HepG2 (cell line): ENCODE data around the gene RPS6KA3. TPM values are rescaled to one million over a fixed set of nuclear protein-coding genes. Genes with fewer than 3 reads are reported as not detected.

Experiments used
- HBP1 ChIP-seq: IDR thresholded peaks from 2 replicates; pipeline ENCODE4 v1.6.1; 2016; ENCODE audit warnings: low read depth, control low read depth
- HMG20A ChIP-seq: IDR thresholded peaks from 2 replicates; pipeline ENCODE4 v1.6.1; 2016; ENCODE audit warnings: borderline replicate concordance
- HOXD1 ChIP-seq: sonication (generic); formaldehyde crosslinking; IDR thresholded peaks from 2 replicates; pipeline ENCODE4 v1.5.0; 2020; ENCODE audit warnings: missing genetic modification reagents
- KIAA2018 ChIP-seq: sonication (generic); formaldehyde crosslinking; IDR thresholded peaks from 2 replicates; pipeline ENCODE4 v1.5.0; 2020; ENCODE audit warnings: mild to moderate bottlenecking, missing genetic modification reagents, borderline replicate concordance
- ZBTB37 ChIP-seq: sonication (generic); formaldehyde crosslinking; IDR thresholded peaks from 2 replicates; pipeline ENCODE4 v1.4.0; 2020; ENCODE audit warnings: mild to moderate bottlenecking, missing genetic modification reagents
- ZNF121 ChIP-seq: sonication (generic); formaldehyde crosslinking; IDR thresholded peaks from 2 replicates; pipeline ENCODE4 v1.5.0; 2020; ENCODE audit warnings: mild to moderate bottlenecking, missing genetic modification reagents
- ZNF260 ChIP-seq: sonication (generic); formaldehyde crosslinking; IDR thresholded peaks from 2 replicates; pipeline ENCODE4 v1.4.0; 2020; ENCODE audit warnings: missing genetic modification reagents, low read depth, mild to moderate bottlenecking, borderline replicate concordance
- ZNF496 ChIP-seq: sonication (generic); formaldehyde crosslinking; IDR thresholded peaks from 2 replicates; pipeline ENCODE4 v1.8.1; 2023; ENCODE audit warnings: mild to moderate bottlenecking, moderate library complexity, missing genetic modification reagents; ENCODE audit not compliant: insufficient replicate concordance
- ZNF891 ChIP-seq: sonication (generic); formaldehyde crosslinking; IDR thresholded peaks from 2 replicates; pipeline ENCODE4 v1.5.0; 2020; ENCODE audit warnings: mild to moderate bottlenecking, missing genetic modification reagents
- polyA plus RNA-seq, 8 experiments: library from polyadenylated mRNA; depleted of rRNA in 3 of 8; stranded (reverse) in 7 of 8; unstranded in 1 of 8; fragments of >200 nt; fragmentation: Illumina TruSeq in 4 of 8; extraction: Trizol in 4 of 8; gene quantifications; 2 replicates each; pipeline versions ENCODE4 v1.2.1 to v1.2.3, GENCODE V29; 2011 to 2016; ENCODE audit warnings: low read depth in 4 of 8, missing spikeins in 1 of 8, mixed read lengths in 1 of 8; ENCODE audit not compliant: insufficient read depth in 1 of 8
- total RNA-seq, 5 experiments: library from RNA; depleted of rRNA; stranded (reverse); fragments of >200 nt; fragmentation: Illumina TruSeq; extraction: Trizol; gene quantifications; 2 replicates each; pipeline ENCODE4 v1.2.3, GENCODE V29; 2016; ENCODE audit warnings: low read depth in 1 of 5
- TF ChIP-seq, protein P1 (sequence below): sonication (generic); formaldehyde crosslinking; conservative IDR thresholded peaks from 2 replicates; pipeline ENCODE4 v1.8.1; 2023; ENCODE audit warnings: missing genetic modification reagents
- TF ChIP-seq, protein P2 (sequence below): sonication (generic); formaldehyde crosslinking; conservative IDR thresholded peaks from 2 replicates; pipeline ENCODE4 v1.4.0; 2020; ENCODE audit warnings: missing genetic modification reagents

Gene RPS6KA3
- total and polyA plus RNA-seq, 2 of the 13 experiments (the other 11 are each of a cell fraction or from before 2014, with no cell fraction given): 314 to 357 TPM

DNA sequence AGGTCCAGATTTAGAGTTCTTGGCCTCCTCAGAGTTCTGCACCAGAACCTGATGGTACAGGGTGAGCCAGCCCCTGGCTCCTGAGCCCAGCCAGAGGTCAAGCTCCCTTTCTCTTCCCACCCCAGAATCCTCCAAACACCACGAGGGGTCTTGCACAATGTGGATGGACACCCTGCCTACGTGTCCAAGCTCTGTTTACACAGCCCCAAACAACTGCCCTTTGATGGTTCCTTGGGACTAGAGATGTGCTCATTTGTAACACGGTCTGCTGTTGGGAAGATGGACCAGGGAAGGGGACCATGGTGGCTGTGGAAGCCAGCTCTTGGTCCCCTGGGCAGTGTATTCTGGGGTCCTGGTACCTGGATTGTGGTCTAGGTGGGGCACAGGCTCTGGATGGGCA is 40.0 kb upstream of the RPS6KA3 start (continued):
- 0 out of 2 replicates have a peak, but pooled peaks have one; percentile 31 for TF ChIP-seq ZBTB37
- TF ChIP-seq ZNF260: no peak
- TF ChIP-seq, protein P1, sequence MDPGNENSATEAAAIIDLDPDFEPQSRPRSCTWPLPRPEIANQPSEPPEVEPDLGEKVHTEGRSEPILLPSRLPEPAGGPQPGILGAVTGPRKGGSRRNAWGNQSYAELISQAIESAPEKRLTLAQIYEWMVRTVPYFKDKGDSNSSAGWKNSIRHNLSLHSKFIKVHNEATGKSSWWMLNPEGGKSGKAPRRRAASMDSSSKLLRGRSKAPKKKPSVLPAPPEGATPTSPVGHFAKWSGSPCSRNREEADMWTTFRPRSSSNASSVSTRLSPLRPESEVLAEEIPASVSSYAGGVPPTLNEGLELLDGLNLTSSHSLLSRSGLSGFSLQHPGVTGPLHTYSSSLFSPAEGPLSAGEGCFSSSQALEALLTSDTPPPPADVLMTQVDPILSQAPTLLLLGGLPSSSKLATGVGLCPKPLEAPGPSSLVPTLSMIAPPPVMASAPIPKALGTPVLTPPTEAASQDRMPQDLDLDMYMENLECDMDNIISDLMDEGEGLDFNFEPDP (CRISPR knock-in tag): no peak
- TF ChIP-seq HBP1: no peak
- TF ChIP-seq, protein P2, sequence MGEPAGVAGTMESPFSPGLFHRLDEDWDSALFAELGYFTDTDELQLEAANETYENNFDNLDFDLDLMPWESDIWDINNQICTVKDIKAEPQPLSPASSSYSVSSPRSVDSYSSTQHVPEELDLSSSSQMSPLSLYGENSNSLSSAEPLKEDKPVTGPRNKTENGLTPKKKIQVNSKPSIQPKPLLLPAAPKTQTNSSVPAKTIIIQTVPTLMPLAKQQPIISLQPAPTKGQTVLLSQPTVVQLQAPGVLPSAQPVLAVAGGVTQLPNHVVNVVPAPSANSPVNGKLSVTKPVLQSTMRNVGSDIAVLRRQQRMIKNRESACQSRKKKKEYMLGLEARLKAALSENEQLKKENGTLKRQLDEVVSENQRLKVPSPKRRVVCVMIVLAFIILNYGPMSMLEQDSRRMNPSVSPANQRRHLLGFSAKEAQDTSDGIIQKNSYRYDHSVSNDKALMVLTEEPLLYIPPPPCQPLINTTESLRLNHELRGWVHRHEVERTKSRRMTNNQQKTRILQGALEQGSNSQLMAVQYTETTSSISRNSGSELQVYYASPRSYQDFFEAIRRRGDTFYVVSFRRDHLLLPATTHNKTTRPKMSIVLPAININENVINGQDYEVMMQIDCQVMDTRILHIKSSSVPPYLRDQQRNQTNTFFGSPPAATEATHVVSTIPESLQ: no peak
- TF ChIP-seq KIAA2018 (CRISPR knock-in tag): no peak
- no peak for TF ChIP-seq HOXD1 (CRISPR knock-in tag)
- TF ChIP-seq HMG20A: peak; percentile 49; the same call in 1 of the 2 replicates
- no peak for TF ChIP-seq ZNF891 (CRISPR knock-in tag)
- no peak for TF ChIP-seq ZNF496 (CRISPR knock-in tag)
- TF ChIP-seq ZNF121 (CRISPR knock-in tag): no peak
